Stimulated activated CD4-positive, alpha-beta T cell treated with anti-CD3 and anti-CD28 coated beads, Interleukin-4, amount 100 ng/mL, for 4 hours (primary cell): Measurements from ENCODE around the gene COL18A1.

Experiments used
- DNase-seq, 2 experiments: peaks; one replicate each; pipeline ENCODE4 v3.0.0-alpha.2; 2020

COL18A1 gene

GRCh38 chr21:45509566-45510465 lies 104.9 kb downstream of the COL18A1 start:
- no peak for DNase-seq

- DNase-seq: no peak
Observed at GRCh38 chr21:45510466-45510955, 105.5 kb downstream of the COL18A1 start.

GRCh38 chr21:45511007-45511406 lies 106.0 kb downstream of the COL18A1 start:
- DNase-seq: no peak

- no peak for DNase-seq
Observed at GRCh38 chr21:45511661-45512431, 106.9 kb downstream of the COL18A1 start.

GRCh38 chr21:45512626-45513002 lies 107.6 kb downstream of the COL18A1 start:
- DNase-seq: no peak

GRCh38 chr21:45513003-45513717 lies 108.2 kb downstream of the COL18A1 start:
- DNase-seq: no peak

- no peak for DNase-seq
Observed at GRCh38 chr21:45513741-45514310, 108.9 kb downstream of the COL18A1 start.

GRCh38 chr21:45514311-45515021 lies 109.5 kb downstream of the COL18A1 start:
- DNase-seq: no peak

GRCh38 chr21:45515241-45516061 lies 110.5 kb downstream of the COL18A1 start:
- no peak for DNase-seq

- no peak for DNase-seq
Observed at GRCh38 chr21:45516071-45516670, 111.2 kb downstream of the COL18A1 start.

GRCh38 chr21:45516671-45517151 lies 111.7 kb downstream of the COL18A1 start:
- no peak for DNase-seq

GRCh38 chr21:45517249-45518065 lies 112.5 kb downstream of the COL18A1 start:
- DNase-seq: no peak

GRCh38 chr21:45518742-45519141 lies 113.8 kb downstream of the COL18A1 start:
- DNase-seq: no peak

GRCh38 chr21:45519182-45519581 lies 114.2 kb downstream of the COL18A1 start:
- DNase-seq: no peak

GRCh38 chr21:45521241-45521640 lies 116.3 kb downstream of the COL18A1 start:
- no peak for DNase-seq

- DNase-seq: no peak
Observed at GRCh38 chr21:45522381-45522780, 117.4 kb downstream of the COL18A1 start.

- no peak for DNase-seq
Observed at GRCh38 chr21:45522986-45523385, 118.0 kb downstream of the COL18A1 start.

GRCh38 chr21:45523411-45524101 lies 118.6 kb downstream of the COL18A1 start:
- DNase-seq: no peak

- DNase-seq: no peak
Observed at GRCh38 chr21:45524756-45525152, 119.8 kb downstream of the COL18A1 start.
